SH-SY5Y (cell line): ENCODE data around the gene GRAMD2A.

Experiments
- GATA2 ChIP-seq: IDR thresholded peaks from 2 replicates; pipeline ENCODE4 v1.6.1; 2011; ENCODE audit warnings: mild to moderate bottlenecking, low read depth, low read length
- GATA3 ChIP-seq: IDR thresholded peaks from 2 replicates; pipeline ENCODE4 v1.6.1; 2011; ENCODE audit warnings: low read depth, mild to moderate bottlenecking, low read length, moderate library complexity

The GRAMD2A gene

DNA sequence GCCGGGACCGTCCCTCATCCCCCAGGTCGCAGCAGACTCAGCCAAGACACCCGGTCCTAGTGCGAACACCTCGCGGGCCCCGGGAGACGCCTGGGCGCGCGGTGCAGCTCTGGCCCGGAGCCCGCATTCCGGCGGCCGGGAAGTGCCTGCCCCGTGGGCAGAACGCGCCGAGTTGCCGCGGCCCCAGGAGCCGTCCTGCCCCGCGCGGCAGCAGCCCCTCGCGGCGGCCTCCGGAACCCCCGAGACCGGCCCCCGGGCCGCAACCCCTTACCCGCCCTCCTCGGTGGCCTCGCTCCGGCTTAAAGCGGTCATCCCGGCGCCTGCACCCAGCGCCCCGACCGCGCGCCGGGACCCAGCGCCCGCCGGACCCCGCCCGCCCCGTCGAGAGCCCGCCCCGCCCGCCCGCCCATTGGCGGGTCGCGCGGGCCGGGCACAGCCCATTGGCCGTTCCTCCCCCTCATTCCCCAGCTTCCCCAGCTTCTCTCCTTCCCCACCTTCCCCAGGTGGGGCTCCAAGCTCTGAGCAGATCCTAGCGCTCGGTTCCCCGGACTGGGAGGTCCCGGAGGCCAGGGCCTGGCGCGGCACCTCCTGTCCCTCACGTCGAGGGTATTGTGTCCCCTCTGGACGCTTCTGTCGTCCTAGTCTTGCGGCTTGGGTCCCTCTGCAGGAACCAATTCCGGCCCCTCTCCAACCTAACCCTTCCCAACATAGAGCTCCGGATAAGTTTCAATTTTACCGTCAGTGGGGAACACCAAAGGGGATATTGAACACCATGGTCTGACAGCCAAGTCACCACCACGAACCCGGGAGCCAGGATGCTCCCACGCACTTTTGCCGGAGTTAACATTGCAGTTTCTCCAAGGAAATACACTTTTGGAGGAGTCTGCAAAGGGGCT lies at the start of gene GRAMD2A:
TSS of gene GRAMD2A (minus strand) at position 328 of the 896 bp plus-strand sequence.
- TF ChIP-seq GATA3 (no peak), GATA2 (no peak)

DNA sequence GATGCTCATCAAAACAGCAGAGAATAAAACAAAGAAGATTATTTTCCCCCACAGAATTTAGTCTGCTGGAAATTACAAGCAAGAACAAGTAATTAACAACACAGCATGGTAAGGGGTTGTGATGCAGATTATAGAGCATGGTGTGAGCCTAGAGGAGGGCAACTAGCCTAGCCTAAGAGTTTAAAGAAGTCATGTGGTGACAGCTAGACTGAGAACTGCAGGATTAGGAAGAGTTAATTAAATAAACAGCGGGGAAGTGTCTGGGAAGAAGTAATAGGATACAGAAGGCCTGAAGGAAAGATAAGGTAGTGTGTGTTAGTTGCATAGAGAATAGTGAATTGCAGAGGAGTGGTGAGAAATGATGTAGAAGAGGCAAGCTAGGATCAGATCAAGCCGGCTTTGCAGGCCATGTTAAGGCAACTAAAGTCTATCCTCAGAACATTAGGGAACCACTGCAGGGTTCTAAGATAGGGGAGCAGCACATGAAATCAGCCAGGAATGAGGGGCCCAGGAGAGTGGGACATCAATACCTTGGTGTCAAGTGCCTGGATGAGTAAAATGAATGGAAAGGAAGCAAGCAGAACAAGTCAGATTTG lies 45.3 kb upstream of the GRAMD2A start:
- TF ChIP-seq GATA3 (no peak), GATA2 (no peak)

DNA sequence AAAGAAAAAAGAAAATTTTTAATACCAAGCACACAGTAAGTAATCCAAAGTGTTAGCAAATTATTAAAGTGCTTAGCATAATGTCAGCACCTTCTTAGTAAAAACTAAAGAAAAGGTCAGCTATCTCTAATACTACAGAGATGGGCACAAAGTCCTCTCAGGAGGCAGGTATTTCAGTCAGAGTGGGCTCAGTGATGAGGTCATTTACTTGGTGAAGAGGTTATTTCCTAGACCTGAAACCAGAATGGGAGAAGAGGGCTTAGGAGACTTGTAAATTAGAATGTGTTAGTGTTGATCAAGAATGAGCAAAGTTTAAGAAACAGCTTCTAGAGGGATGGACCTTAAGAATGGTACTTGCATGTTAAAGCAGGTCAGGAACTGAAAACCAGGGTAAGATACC lies 42.1 kb upstream of the GRAMD2A start:
- TF ChIP-seq GATA2 (no peak), GATA3 (no peak)

DNA sequence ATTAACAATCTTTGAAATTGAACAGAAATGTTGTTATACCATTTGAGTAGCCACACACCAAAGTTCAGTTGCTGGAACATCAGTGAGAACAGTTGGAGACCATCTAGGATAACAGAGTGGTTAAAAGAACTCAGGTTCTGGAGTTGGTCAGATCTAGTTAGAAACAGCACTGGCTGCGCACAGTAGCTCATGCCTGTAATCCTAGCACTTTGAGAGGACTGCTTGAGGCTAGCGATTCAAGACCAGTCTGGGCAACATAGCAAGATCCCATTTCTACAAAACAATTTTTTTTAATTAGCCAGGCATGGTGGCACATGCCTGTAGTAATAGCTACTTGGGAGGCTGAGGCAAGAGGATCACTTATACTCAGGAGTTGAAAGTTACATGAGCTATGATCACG lies 41.0 kb upstream of the GRAMD2A start:
- no peak for TF ChIP-seq GATA3
- no peak for TF ChIP-seq GATA2

DNA sequence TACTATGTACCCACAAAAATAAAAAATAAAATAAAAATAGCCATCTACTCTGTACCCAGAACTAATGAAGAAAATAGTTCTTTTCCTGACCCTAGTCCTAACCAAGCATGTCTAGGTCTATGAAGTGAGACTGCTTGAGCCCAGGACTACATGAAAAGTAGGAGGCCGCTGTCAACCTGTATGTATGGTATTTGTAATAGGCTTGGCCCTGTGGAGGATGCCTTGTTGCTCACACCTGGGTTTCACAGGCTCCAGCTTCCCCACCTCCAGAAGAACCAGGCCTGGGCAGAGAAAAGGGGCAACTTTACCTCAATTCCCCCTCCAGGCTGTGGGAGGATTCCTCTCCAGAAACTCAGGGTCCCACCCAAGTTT lies 40.3 kb upstream of the GRAMD2A start:
- no peak for TF ChIP-seq GATA3
- TF ChIP-seq GATA2: no peak

DNA sequence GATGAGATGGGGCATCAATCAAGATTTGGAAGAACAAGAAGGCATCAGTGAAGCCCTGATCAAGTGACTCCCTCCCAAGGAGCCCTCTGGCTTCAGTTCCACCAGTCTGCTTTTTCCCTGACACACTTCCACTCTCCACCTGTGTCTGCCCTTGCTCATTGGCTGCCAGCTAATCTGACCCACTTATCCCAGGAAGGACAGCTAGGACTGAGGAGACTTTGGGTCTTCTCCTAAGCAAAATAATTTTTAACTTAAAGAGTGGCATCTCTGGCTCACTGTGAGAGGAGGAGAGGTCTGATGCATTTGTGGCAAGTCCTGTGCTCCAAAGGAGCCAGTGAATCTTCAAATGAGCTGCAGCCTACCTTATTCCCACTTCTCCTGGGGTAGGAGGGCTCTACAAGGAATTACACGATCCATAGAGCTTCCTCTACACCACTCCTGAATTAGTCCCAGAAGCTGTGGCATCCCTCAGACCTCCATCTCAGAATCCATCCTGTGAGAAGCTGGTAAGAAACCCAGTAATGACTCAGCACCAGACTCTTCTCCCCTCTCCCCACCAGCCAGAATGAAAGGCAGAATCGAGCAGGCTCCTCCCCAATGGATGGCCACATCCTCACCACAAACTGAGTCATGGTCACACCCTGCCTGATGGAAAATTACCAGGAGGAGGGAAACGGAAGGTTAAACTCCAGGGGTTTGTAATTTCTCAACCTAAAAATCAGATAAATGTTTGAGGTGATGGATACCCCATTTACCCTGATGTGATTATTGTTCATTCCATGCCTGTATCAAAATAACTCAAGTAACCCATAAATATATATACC lies 39.7 kb upstream of the GRAMD2A start:
- TF ChIP-seq GATA2 (no peak), GATA3 (no peak)

DNA sequence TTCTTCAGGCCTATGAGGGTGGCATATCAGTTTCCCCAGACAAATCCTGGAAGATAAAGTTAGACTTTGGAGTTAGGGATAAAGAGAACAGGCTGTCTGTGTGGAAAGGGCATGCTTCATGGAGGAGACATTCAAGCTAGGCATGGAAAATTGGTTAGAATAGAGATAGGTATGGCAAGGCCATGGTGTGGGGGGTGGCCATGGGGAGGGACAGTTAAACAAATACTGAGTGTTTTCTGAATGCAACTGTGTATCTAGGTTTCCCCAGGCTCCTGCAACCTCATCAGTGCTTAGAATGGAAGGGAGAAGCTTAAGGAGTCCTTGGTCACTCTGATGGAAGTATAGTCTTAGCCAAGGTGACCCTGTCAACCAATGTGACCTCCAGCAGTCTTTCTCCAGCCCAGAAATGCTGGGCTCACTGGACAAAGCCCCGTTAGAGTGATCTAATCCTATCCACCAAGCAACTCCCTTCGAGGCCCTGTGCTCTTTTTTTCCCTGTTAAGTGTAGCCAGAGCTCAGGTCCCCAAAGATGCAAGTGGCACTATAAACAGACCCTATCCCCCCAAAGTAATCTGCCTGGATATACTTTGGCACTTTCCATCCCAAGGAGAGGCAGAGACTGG lies 38.9 kb upstream of the GRAMD2A start:
- no peak for TF ChIP-seq GATA3
- no peak for TF ChIP-seq GATA2

DNA sequence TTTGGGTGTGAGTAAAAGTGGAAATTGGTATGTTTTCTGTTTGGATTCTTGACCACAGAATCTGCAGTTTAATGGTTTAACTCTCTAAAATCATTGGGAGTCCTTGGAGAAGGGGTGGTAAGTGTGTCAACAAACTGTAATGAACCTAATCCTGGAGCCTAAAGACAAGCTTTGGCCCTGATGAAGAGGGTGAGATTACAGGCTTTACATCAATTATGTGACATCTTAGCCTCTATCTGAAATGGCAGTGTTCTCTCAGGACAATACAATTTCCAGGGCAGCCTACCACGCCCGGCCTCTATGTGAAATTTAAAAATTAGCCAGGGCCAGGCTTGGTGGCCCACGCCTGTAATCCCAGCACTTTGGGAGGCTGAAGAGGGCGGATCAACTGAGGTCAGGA lies 37.7 kb upstream of the GRAMD2A start:
- TF ChIP-seq GATA2 (no peak), GATA3 (no peak)

DNA sequence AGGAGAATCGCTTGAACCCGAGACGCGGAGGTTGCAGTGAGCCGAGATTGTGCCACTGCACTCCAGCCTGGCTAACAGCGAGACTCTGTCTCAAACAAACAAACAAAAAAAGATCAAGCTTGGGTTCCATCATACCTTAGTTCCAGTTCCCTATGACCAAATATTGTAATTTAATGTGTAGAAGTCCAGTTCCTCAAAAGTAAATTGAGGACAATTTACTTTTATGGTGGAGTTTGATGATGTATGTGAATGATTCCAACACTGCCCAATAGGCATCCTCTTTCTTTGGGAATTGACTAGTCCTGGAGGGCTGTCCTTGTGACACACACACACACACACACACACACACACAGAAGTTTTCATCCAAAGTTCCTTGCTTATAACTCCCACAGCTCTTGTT lies 36.2 kb upstream of the GRAMD2A start:
- no peak for TF ChIP-seq GATA3
- TF ChIP-seq GATA2: no peak

DNA sequence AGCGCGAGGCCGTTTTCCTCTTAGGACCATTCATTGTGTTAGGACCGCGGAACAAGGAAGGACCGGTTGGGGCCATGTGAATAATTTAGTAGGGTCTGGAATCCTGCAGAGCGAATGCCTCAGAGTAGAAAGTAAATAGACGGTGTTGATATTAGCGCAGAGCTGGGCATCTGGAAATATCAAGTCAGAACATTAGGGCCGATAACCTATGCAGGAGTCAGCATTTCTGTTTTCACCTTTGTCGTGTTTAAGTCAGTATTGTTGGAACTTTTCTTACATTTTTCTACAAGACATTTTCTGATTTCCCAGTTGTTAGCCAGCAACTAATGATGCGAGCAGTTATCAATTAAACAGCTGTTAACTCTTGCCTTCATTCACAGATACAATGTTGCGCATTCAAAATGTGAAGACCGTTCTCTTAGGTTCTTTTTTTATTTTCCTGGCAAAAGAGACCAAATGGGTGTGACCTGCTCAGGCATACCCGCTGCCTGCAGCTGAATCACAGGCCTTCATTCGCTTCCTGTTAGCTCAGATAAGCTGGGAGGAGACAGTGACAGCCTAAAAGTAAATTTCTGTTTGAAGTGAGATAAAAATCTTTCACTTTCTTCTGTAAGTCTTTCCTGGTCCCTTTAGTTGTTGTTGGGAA lies 34.4 kb upstream of the GRAMD2A start:
- no peak for TF ChIP-seq GATA2
- no peak for TF ChIP-seq GATA3

DNA sequence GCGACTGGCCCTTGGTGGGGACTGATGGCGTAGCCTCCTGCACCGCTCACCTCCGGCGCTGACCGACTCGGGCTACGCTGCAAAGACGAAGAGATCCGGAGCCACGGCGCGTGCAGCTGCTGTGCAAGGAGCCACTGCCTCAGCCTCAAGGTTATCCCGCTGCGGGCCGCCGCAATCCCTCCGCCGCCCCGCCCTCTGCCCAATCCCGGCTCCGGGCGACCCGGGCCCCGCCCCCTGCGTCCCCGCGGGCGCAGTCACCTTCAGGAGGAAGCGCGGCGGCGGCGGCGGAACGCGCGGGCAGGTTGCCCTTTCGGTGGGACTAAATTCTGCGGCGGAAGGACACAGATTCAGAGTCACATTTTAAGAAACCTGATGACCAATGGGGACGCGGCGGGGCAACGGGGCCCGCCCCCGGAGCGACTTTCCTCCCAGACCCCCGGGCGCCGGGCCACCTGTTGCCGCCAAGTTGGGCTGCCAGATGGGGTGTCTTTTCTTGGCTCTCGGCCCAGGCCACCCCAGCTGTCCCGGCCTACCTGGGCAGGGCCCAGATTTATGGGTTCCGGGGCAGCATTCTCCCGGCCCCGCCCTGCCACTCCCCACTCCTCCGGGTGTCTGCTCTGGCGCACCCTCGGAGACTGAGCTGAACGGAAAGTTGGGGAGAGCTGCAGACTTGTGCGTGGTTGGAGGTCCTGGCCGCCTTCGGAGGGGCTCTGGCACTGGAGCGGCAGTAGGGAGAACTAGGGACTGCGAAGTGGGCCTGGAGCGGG lies 33.7 kb upstream of the GRAMD2A start, which contains the start of gene PKM:
TSS of gene PKM (minus strand) at position 125 of the 767 bp plus-strand sequence. CDS start 12,093 bp downstream, outside the sequence.
- TF ChIP-seq GATA3: no peak
- TF ChIP-seq GATA2: peak; percentile 39; the same call in 1 of the 2 replicates

DNA sequence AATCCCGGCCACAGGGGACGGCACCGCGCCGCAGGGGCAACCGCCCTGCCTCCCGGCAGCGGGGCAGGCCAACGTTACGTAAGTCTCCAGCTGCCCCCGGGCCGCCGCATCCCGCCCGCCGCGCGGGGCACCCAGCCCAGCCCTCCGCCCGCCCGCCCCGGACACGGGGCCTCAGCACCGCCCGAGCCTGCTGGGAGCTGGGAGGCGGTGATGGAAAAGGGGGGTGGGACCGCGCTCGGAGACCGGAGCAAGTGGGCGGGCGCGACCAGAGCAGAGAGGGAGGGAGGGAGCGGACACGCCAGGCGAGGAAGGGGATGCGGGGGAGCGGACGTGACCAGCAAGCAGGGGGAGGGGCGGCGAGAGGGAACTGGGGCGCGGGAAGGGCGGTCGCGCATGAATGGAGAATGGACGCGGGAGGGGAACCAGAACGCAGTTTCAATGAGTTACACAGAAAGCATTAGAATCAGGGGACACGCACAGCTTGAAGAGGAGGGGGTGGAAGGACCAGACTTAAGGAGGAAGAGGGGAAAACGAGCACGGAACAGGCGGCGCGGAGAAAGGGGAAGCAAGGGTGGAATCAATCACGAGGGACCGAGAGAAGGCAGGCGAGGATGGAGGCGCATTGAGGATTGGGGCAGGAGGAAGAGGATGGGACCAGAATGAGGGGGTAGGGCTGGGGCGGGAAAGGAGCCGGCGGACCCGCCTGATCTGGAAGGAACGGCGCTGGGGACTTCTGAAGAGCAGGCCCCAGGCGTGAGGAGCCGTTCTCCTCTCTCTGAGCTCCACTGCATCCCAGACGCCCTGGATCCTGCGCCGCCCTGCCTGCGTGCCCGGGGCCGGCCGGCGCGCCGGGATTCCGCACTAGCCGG lies 32.8 kb upstream of the GRAMD2A start:
- TF ChIP-seq GATA3 (no peak), GATA2 (no peak)

DNA sequence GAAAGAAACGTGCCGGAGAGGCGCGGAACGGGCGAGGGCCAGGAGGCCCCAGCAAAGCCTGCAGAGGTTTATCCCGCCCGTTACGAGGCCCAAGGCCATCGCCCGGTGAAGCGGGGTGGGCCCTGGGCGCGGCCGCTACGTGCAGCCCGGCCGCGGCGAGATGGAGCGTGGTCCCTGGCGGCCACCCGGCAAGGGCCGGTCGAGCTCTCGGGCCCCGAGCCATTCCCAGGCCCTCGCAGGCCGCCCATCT lies 32.3 kb upstream of the GRAMD2A start:
- no peak for TF ChIP-seq GATA2
- no peak for TF ChIP-seq GATA3
